ENCODE results near the gene VSX1. TPM values are rescaled to one million over a fixed set of nuclear protein-coding genes. Genes with fewer than 3 reads are reported as not detected.
A peak's percentile ranks its signal among the peaks of the same experiment; 100 is the strongest.

VSX1 gene
- total RNA-seq, 2 donors from 2014 or later: not detected

GRCh38 chr20:25076201-25076600, 5.7 kb downstream of the VSX1 start:
- Histone ChIP-seq H3K36me3 (no peaks in the 10 kb centered on the region), H3K4me1 (peaks cover 0 to 12% of the 10 kb centered on the region in 2 donors), H3K9me3 (no peaks in the 10 kb centered on the region), H3K4me3 (no peak overlapping the region), H3K27me3 (peaks cover 0 to 9% of the 10 kb centered on the region in 2 donors), H3K27ac (no peak overlapping the region)
- peak; percentile 34 for DNase-seq (ENCODE audit: low spot score)
- TF ChIP-seq CTCF (IDR thresholded peaks at IDR 0.05): no peak

- H3K9me3 ChIP-seq: no peaks in the 10 kb centered on the region
- H3K4me1 ChIP-seq: peaks cover 0 to 10% of the 10 kb centered on the region in 2 donors
- H3K4me3 ChIP-seq: no peak overlapping the region
- TF ChIP-seq CTCF (IDR thresholded peaks at IDR 0.05): no peak
- H3K27ac ChIP-seq: no peak overlapping the region
- no peaks in the 10 kb centered on the region for H3K36me3 ChIP-seq
- peaks cover 0 to 3% of the 10 kb centered on the region in 2 donors for H3K27me3 ChIP-seq
- DNase-seq (ENCODE audit: low spot score): peak; percentile 56
Observed at GRCh38 chr20:25073544-25073943, 8.4 kb downstream of the VSX1 start.

GRCh38 chr20:25072226-25072811, 9.6 kb downstream of the VSX1 start:
- no peaks in the 10 kb centered on the region for H3K9me3 ChIP-seq
- no peak for TF ChIP-seq CTCF (IDR thresholded peaks at IDR 0.05)
- peaks cover 0 to 3% of the 10 kb centered on the region in 2 donors for H3K27me3 ChIP-seq
- H3K27ac ChIP-seq: no peak overlapping the region
- peak; percentile 28 for DNase-seq (ENCODE audit: low spot score)
- no peak overlapping the region for H3K4me3 ChIP-seq
- H3K4me1 ChIP-seq: peaks cover 0 to 2% of the 10 kb centered on the region in 2 donors
- no peaks in the 10 kb centered on the region for H3K36me3 ChIP-seq

- Histone ChIP-seq H3K36me3 (no peaks in the 10 kb centered on the region), H3K4me1 (no peaks in the 10 kb centered on the region), H3K4me3 (no peak overlapping the region), H3K9me3 (no peaks in the 10 kb centered on the region), H3K27me3 (peaks cover 0 to 3% of the 10 kb centered on the region in 2 donors), H3K27ac (no peak overlapping the region)
- DNase-seq (ENCODE audit: low spot score): peak; percentile 42
- no peak for TF ChIP-seq CTCF (IDR thresholded peaks at IDR 0.05)
Observed at GRCh38 chr20:25071734-25072133, 10.2 kb downstream of the VSX1 start.

GRCh38 chr20:25070821-25071473, 11.0 kb downstream of the VSX1 start:
- no peak overlapping the region for H3K4me3 ChIP-seq
- peaks cover 0 to 2% of the 10 kb centered on the region in 2 donors for H3K4me1 ChIP-seq
- H3K27ac ChIP-seq: no peak overlapping the region
- no peaks in the 10 kb centered on the region for H3K9me3 ChIP-seq
- DNase-seq (ENCODE audit: low spot score): no peak
- H3K36me3 ChIP-seq: no peaks in the 10 kb centered on the region
- H3K27me3 ChIP-seq: peaks cover 0 to 3% of the 10 kb centered on the region in 2 donors
- no peak for TF ChIP-seq CTCF (IDR thresholded peaks at IDR 0.05)

Measured in right atrium auricular region (tissue), 2 donors.